ENCODE results near the gene PHF2. TPM values are rescaled to one million over a fixed set of nuclear protein-coding genes. Genes with fewer than 3 reads are reported as not detected.

Gene PHF2
- total RNA-seq, 4 donors from 2014 or later, result 15.0 to 28.6 (median 20.4) TPM

DNA sequence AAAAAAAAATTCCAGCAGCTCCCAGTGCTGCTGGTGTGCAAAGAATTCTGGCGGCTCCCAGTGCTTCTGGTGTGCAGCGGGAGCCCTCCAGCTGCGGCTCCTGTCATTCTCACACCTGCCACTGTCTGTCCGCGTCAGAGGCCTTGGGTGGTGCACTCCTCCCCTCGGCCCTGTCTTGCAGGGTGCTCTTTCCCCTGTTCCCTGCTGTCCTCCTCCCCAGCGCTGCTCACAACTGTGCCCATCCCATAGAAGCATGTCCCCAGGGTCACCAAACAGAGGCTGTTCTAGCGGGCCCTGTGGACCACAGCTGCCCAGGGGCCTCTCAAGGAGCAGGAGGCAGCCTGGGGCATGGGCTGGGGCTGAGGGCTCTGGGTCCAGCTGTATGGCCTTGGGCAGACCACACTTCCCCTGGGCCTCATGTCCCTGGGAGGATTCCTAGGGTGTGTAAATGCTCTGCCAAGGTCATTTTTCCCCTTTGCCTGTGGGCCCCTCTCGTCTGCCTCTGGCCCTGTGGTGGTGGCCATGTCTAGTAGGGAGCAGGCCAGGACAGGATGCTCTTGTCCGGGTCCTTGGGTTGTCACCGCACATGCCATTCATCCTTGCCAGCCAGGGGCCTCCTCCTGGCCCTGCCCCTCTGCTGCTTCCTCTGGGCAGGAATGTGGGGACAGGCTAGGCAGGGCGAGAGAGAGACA lies 68.2 kb downstream of the PHF2 start:
- TF ChIP-seq, protein P1, sequence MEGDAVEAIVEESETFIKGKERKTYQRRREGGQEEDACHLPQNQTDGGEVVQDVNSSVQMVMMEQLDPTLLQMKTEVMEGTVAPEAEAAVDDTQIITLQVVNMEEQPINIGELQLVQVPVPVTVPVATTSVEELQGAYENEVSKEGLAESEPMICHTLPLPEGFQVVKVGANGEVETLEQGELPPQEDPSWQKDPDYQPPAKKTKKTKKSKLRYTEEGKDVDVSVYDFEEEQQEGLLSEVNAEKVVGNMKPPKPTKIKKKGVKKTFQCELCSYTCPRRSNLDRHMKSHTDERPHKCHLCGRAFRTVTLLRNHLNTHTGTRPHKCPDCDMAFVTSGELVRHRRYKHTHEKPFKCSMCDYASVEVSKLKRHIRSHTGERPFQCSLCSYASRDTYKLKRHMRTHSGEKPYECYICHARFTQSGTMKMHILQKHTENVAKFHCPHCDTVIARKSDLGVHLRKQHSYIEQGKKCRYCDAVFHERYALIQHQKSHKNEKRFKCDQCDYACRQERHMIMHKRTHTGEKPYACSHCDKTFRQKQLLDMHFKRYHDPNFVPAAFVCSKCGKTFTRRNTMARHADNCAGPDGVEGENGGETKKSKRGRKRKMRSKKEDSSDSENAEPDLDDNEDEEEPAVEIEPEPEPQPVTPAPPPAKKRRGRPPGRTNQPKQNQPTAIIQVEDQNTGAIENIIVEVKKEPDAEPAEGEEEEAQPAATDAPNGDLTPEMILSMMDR (IDR thresholded peaks at IDR 0.05; ENCODE audit: low read depth), result no peak

DNA sequence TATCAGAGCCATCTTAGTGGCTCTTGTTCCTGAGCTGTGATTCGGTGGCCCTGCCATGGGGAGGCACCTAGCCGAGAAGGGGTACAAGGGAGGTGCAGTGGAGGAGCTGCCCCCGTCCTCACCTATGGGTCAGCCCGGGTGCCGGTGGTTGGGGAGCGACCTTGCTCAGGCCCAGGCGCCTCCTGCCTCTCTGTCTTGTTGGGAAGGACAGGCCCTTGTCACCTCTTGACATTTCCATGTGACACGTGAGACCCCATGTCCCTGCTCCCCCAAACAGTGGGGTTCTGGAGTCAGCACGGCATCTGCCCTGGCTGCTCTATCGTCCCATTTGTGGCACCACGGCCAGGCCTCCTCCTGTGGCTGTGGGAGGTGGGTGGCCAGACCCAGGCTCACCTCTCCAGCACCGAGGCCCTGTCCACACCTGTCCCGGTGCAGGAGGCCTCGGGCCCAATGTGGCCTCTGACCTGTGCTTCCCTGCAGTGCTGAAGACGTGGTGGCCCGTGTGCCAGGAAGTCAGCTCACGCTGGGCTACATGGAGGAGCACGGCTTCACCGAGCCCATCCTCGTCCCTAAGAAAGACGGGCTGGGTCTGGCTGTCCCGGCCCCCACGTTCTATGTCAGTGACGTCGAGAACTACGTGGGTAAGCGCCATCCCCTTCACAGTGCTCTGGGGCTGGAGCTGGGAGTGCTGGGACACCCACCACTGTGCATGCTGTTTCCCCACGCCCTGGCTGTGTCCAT lies 68.9 kb downstream of the PHF2 start:
- TF ChIP-seq, protein P1 (IDR thresholded peaks at IDR 0.05; ENCODE audit: low read depth), result no peak

DNA sequence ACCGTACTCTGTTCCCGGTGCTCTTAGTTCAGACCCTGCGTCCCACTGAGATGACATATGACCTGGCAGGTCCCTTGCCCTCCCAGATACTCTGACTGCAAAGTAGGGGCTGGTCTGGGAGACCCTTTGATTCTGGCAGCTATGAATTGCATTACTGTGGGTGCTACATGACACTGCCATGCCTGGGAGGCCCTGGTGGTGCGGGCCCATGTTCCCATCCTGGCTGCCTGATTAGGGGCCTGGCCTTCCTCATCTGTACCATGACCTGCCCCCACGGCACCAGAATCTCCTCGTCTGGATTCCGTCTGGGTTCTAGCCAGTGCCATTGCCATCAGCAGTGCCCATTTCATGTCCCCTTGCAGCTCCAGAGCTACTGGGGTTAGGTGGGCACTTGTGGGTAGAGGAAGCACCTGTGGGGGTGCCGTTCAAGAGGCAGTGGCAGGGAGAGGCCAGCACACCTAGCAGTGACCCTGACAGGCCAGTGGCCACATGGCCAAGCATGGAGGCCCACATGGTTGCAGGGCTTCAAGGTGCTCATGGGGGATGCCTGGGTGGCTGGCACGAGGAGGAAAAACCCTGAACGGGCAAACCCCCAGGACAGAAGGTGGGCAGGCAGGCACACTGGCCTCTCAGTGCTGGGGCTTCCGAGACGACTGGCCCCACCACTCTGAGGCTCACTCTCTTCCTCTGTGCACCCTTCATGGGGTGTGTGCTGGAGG lies 69.7 kb downstream of the PHF2 start:
- TF ChIP-seq, protein P1 (IDR thresholded peaks at IDR 0.05; ENCODE audit: low read depth), result no peak

DNA sequence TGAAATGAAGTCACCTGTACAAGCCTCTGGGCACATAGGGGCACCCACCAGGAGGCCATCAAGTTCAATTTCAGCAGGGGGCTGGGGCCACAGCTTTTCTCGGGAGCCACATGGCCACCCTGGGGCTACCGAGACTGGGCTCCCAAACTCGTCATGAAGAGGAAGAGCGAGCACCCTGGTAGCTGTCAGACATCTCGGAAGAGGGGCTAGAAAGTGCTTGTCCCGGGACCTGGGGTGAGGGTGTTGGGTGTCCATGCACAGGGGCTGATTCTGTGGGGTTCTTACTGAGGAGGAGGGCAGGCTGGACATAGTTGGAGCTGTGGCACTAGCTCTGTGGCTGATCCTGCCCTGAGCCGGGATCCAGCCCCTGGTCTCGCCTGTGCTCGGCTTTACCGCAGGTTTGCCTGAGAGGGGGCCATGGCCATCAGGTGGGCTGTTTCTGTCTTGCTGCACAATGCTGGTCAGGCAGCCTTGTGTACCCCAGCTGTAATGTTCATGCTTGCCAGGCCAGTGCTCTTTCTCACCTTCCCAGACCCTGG lies 70.3 kb downstream of the PHF2 start:
- TF ChIP-seq, protein P1 (IDR thresholded peaks at IDR 0.05; ENCODE audit: low read depth), result no peak

DNA sequence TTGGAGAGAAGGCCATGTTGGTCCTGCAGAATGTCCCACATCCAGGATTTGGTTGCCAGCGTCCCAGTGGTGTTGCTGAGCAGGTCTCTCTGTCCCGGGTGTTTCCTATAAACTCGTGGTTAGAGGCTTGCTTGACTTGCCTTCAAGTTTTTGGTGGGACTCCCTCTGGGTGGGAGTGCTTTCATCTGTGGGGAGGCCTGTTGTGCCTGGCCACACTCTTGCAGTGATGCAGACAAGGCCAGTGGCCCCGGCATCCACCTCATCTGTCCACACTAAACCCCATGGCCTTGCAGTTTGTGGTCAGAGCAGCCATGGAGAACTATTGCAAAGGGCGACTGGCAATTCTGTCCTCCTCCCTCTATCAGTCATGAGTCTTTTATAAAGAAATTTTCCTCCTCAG lies 71.8 kb downstream of the PHF2 start:
- TF ChIP-seq, protein P1 (IDR thresholded peaks at IDR 0.05; ENCODE audit: low read depth), result no peak

DNA sequence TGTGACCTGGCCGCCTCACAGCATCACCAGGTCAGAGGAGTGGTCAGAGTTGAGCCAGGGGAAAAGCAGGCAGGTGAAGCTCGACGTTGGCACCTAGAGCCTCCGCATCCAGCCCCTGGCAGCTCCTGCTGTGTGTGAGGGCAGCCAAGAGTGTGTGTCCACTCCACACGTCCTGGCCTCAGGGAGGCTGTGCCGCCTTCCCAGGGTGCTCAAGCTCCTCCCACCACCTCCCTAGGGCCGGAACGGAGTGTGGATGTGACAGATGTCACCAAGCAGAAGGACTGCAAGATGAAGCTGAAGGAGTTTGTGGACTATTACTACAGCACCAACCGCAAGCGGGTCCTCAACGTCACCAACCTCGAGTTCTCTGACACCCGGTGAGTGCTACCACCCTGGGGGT lies 72.5 kb downstream of the PHF2 start:
- TF ChIP-seq, protein P1 (IDR thresholded peaks at IDR 0.05; ENCODE audit: low read depth), result no peak

All from subcutaneous adipose tissue (tissue), 4 donors.